ENCODE data around the gene PPP1R3E. TPM values are rescaled to one million over a fixed set of nuclear protein-coding genes. Genes with fewer than 3 reads are reported as not detected.

Gene PPP1R3E, protein sequence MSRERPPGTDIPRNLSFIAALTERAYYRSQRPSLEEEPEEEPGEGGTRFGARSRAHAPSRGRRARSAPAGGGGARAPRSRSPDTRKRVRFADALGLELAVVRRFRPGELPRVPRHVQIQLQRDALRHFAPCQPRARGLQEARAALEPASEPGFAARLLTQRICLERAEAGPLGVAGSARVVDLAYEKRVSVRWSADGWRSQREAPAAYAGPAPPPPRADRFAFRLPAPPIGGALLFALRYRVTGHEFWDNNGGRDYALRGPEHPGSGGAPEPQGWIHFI
- total RNA-seq: 10 to 100 TPM in 1 of 4 donors, 1 to 10 TPM in 3; 5.9 to 12.9 (median 6.9) TPM

DNA sequence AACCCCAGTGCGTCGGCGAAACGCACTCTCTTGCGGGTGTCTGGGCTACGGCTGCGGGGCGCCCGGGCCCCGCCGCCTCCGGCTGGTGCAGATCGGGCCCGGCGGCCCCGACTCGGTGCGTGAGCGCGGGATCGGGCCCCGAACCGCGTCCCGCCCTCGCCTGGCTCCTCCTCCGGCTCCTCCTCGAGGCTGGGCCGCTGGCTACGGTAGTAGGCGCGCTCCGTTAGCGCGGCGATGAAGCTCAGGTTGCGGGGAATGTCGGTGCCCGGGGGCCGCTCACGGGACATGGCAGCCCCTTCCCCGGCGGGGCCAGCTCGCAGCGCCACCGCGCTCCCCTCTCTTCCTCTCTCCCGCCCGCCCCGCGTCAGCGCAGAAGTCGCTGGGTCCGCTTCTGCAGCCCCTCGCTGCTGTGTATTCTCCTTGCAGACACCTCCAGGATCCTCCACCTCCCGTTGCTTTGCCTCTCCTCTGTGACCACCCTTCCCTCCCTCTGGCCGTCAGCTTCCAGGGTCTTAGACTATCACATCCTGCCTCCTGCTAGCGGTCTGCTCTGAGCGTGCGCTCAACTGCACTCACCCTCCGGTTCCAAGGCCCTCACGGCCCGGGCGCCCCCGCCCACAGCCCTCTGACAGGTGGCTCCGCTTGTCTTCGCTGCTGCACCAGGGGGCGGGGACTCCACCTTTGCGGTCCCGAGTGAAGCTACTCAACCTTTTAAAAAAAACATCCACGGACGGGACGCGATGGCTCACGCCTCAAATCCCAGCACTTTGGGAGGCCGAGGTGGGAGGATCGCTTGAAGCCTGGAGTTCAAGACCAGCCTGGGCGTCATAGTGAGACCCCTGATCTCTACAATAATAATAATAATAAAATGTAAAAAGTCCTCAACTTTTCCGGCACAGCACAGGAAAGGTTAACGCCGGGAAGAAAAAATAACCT, at the start of gene PPP1R3E:
PPP1R3E (minus strand) TSS at position 570 of the 936 bp plus-strand sequence; CDS start at position 287, 283 bp downstream.
- TF ChIP-seq, protein P1, sequence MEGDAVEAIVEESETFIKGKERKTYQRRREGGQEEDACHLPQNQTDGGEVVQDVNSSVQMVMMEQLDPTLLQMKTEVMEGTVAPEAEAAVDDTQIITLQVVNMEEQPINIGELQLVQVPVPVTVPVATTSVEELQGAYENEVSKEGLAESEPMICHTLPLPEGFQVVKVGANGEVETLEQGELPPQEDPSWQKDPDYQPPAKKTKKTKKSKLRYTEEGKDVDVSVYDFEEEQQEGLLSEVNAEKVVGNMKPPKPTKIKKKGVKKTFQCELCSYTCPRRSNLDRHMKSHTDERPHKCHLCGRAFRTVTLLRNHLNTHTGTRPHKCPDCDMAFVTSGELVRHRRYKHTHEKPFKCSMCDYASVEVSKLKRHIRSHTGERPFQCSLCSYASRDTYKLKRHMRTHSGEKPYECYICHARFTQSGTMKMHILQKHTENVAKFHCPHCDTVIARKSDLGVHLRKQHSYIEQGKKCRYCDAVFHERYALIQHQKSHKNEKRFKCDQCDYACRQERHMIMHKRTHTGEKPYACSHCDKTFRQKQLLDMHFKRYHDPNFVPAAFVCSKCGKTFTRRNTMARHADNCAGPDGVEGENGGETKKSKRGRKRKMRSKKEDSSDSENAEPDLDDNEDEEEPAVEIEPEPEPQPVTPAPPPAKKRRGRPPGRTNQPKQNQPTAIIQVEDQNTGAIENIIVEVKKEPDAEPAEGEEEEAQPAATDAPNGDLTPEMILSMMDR (IDR thresholded peaks at IDR 0.05): no peak
- no peak for DNase-seq (ENCODE audit: low spot score)
- ATAC-seq (ENCODE audit: low FRiP score): peak; percentile 40

DNA sequence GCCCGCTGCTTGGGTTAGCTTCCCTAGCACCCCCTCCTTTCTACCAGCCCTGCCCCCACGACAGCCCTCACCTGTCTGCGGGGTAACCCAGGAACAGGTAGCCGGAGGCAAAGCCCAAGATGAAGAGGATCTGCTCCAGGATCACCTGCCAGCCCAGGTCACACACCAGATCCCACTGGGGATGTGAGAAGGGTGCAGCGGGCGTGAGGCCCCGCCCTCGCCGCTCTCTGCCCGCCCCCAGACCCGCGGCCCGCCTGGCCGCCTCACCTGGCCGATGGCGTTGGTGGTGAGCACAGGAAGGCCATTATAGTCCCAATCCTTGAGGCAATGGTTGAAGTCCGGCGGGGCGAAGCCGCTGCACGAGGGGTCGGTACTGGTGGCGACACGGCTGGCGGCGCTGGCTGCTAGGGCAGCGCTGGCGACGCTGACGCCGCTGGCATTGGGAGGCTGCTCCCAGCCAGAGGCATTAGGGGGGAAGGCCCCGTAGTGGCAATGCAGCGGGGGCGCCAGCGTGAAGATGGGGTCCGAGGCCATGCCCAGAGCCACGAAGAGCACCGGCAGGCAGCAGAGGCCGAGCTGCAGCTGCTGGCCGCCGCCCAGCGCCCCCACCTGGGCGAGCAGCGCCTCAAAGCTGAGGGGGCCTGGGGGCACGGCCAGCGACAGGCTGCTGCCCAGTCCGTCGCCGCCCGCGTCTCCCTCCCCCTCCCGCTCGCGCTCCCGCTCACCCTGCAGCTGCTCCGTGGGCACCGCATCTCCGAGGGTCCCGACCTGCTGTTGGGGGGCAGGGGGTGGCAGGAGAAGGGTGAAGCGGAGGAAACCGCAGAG, 49.2 kb upstream of the PPP1R3E start:
- ATAC-seq (ENCODE audit: low FRiP score): no peak
- TF ChIP-seq, protein P1 (IDR thresholded peaks at IDR 0.05): no peak
- DNase-seq (ENCODE audit: low spot score): no peak

DNA sequence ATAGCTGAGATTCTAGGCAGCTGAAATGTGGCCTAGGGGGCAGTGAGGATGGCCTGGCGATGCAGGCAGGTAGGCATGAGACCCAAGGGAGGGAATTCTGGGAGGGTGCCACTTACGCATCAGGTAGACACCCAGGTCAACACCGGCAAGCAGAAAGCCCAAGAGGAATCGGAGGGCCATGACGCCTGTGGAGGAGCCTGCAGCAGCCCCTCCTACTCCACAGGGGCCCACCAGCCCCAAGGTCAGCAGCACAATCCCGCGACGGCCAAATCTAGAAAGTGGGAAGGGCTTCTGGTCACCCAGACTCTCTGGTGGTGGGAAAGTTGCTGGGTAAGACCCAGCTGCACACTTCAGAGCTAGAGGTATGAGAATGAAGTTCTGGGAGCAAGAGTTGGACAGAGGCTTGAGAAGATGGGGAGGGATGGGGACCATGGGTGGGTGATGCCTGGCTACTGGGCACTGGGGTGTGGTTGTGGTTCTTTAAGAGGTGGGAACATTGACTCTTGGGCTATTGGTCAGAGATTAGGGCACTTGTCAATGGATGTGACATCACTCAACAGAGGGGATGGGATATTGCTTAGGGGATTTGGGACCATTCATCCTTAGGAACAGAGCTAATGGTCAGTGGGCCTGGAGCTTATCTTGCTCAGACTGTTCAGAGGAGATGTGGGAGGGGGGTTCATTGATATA, 46.6 kb upstream of the PPP1R3E start:
- ATAC-seq (ENCODE audit: low FRiP score) (no peak), DNase-seq (ENCODE audit: low spot score) (no peak)
- TF ChIP-seq, protein P1 (IDR thresholded peaks at IDR 0.05): no peak

DNA sequence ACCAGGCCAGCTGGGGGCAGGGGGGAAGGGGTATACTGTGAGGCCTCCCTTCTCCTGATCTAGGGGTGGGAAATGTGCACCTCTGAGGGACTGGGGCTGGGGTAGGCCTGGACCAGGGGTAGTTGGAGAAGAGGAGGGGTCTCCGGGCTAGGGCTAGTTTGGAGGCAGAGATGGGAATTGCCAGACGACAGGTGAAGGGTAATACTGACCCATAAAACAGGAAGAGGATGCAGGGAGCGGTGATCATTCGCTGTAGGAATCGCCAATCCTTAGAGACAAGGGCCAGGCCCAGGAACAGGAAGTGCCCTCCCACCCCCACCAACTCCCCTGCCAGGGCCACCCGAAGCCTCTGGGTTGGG, 45.6 kb upstream of the PPP1R3E start:
- DNase-seq (ENCODE audit: low spot score): no peak

DNA sequence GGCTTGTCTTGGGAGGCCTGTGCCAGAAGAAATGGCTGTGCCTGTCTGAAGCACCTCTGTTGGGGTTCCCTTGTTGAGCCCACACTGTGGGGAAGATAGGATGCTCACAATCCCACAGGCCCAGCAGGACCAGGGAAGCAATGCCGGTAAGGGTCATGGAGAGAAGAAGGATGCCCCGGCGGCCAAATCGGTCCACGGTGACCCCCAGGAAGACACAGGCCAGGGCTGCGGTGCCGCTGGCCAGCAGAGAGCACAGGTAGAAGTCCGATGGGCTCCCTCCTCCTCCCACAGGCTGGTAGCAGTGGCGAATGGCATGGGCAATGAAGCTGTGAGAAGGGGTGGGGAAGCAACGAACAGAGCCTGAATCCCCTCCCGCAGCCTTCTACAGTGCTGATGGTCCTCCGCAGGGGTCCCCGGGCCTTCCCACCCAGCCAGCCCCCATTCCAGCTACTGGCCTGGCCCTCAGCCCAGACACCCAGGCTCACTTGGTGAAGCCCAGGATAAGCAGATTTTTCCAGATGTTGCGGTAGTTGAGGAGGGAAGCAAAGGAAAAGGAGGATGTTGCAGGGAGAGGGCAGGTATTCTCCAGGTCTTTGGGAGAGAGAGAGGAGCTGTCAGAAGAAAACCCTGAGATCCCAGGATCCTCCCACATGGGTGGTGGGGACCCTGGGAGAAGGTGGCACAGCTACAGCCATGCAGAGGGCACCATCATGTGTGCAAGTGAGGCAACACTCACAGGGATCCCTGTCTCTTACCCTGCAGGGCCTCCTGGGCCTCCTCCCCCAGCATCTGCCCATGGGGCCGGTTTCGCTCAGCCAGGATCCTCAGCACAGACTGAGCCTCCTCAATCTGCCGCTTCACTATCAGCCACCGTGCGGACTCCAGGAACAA, 45.0 kb upstream of the PPP1R3E start:
- TF ChIP-seq, protein P1 (IDR thresholded peaks at IDR 0.05): no peak
- no peak for DNase-seq (ENCODE audit: low spot score)
- ATAC-seq (ENCODE audit: low FRiP score): no peak

More for the DNA sequence above, 45.6 kb upstream of the PPP1R3E start:
- TF ChIP-seq, protein P1 (IDR thresholded peaks at IDR 0.05): no peak
- no peak for ATAC-seq (ENCODE audit: low FRiP score)

Measured in omental fat pad (tissue), 4 donors.